HepG2 (cell line): Measurements from ENCODE around the gene POLR1E. TPM values are rescaled to one million over a fixed set of nuclear protein-coding genes. Genes with fewer than 3 reads are reported as not detected.

Experiments
- CREB1 ChIP-seq, 2 experiments: fragments of 450-650 bp in 1 of 2; IDR thresholded peaks; 2 replicates each; pipeline ENCODE4 v1.6.1; 2016 to 2017; ENCODE audit warnings: control low read depth in 1 of 2, mild to moderate bottlenecking in 1 of 2, missing compliant biosample characterization in 1 of 2, missing genetic modification characterization in 1 of 2
- ELF1 ChIP-seq: sonication (generic); formaldehyde crosslinking; IDR thresholded peaks from 2 replicates; pipeline ENCODE4 v1.4.0; 2020; ENCODE audit warnings: missing genetic modification reagents
- MEIS1 ChIP-seq: sonication (generic); formaldehyde crosslinking; IDR thresholded peaks from 2 replicates; pipeline ENCODE4 v1.9.0; 2021; ENCODE audit warnings: mild to moderate bottlenecking, missing genetic modification reagents, moderate library complexity, borderline replicate concordance
- MXD1 ChIP-seq: sonication (generic); formaldehyde crosslinking; IDR thresholded peaks from 2 replicates; pipeline ENCODE4 v1.4.0; 2020; ENCODE audit warnings: mild to moderate bottlenecking, missing genetic modification reagents
- RFXAP ChIP-seq: sonication (generic); formaldehyde crosslinking; IDR thresholded peaks from 2 replicates; pipeline ENCODE4 v1.4.0; 2020; ENCODE audit warnings: missing genetic modification reagents, borderline replicate concordance
- TFDP1 ChIP-seq: IDR thresholded peaks from 2 replicates; pipeline ENCODE4 v1.6.1; 2016; ENCODE audit warnings: missing compliant biosample characterization, missing genetic modification reagents, borderline replicate concordance
- ZBTB40 ChIP-seq, 2 experiments: fragments of 450-650 bp in 1 of 2; sonication (generic) in 1 of 2; formaldehyde crosslinking in 1 of 2; IDR thresholded peaks; 2 replicates each; pipeline versions ENCODE4 v1.6.1 to v1.8.0; 2016 to 2022; ENCODE audit warnings: antibody characterized with exemption in 1 of 2, mild to moderate bottlenecking in 1 of 2, missing genetic modification reagents in 1 of 2
- ZBTB43 ChIP-seq: sonication (generic); formaldehyde crosslinking; conservative IDR thresholded peaks from 2 replicates; pipeline ENCODE4 v1.4.0; 2020; ENCODE audit warnings: missing genetic modification reagents
- ZNF264 ChIP-seq: sonication (generic); formaldehyde crosslinking; IDR thresholded peaks from 2 replicates; pipeline ENCODE4 v1.4.0; 2020; ENCODE audit warnings: missing genetic modification reagents
- ZNF383 ChIP-seq: sonication (generic); formaldehyde crosslinking; IDR thresholded peaks from 2 replicates; pipeline ENCODE4 v1.4.0; 2020; ENCODE audit warnings: missing genetic modification reagents, mild to moderate bottlenecking, borderline replicate concordance
- ZNF678 ChIP-seq: sonication (generic); formaldehyde crosslinking; IDR thresholded peaks from 2 replicates; pipeline ENCODE4 v1.4.0; 2020; ENCODE audit warnings: mild to moderate bottlenecking, missing genetic modification reagents
- ZSCAN5A ChIP-seq: sonication (generic); formaldehyde crosslinking; IDR thresholded peaks from 2 replicates; pipeline ENCODE4 v1.8.0; 2022; ENCODE audit warnings: mild to moderate bottlenecking, missing genetic modification reagents, borderline replicate concordance
- polyA plus RNA-seq, 8 experiments: library from polyadenylated mRNA; depleted of rRNA in 3 of 8; stranded (reverse) in 7 of 8; unstranded in 1 of 8; fragments of >200 nt; fragmentation: Illumina TruSeq in 4 of 8; extraction: Trizol in 4 of 8; gene quantifications; 2 replicates each; pipeline versions ENCODE4 v1.2.1 to v1.2.3, GENCODE V29; 2011 to 2016; ENCODE audit warnings: low read depth in 4 of 8, missing spikeins in 1 of 8, mixed read lengths in 1 of 8; ENCODE audit not compliant: insufficient read depth in 1 of 8
- total RNA-seq, 5 experiments: library from RNA; depleted of rRNA; stranded (reverse); fragments of >200 nt; fragmentation: Illumina TruSeq; extraction: Trizol; gene quantifications; 2 replicates each; pipeline ENCODE4 v1.2.3, GENCODE V29; 2016; ENCODE audit warnings: low read depth in 1 of 5

The POLR1E gene
- total and polyA plus RNA-seq, 2 of the 13 experiments (the other 11 are each of a cell fraction or from before 2014, with no cell fraction given), result 23.0 to 37.8 TPM

GRCh38 chr9:37485389-37486255 lies at the start of gene POLR1E (continued):
- TF ChIP-seq TFDP1 (peak; percentile 94), ELF1 (CRISPR knock-in tag) (peak; percentile 65), ZNF383 (CRISPR knock-in tag) (0 out of 2 replicates have a peak, but pooled peaks have one; percentile 36), ZBTB43 (CRISPR knock-in tag) (0 out of 2 replicates have a peak, but pooled peaks have one; percentile 41), ZBTB40 (IDR thresholded peaks at IDR 0.05) (no peak), ZBTB40 (CRISPR knock-in tag; IDR thresholded peaks at IDR 0.05) (peak; percentile 5; the same call in 1 of the 2 replicates), RFXAP (CRISPR knock-in tag) (peak; percentile 91; the same call in 1 of the 2 replicates), CREB1 (IDR thresholded peaks at IDR 0.05) (peak; percentile 62), CREB1 (CRISPR knock-in tag; IDR thresholded peaks at IDR 0.05) (0 out of 2 replicates have a peak, but pooled peaks have one; percentile 26), ZSCAN5A (CRISPR knock-in tag) (0 out of 2 replicates have a peak, but pooled peaks have one; percentile 12), ZNF678 (CRISPR knock-in tag) (0 out of 2 replicates have a peak, but pooled peaks have one; percentile 78), MEIS1 (CRISPR knock-in tag) (peak; percentile 61; the same call in 1 of the 2 replicates), ZNF264 (CRISPR knock-in tag) (0 out of 2 replicates have a peak, but pooled peaks have one; percentile 42), MXD1 (CRISPR knock-in tag) (peak; percentile 75; the same call in 1 of the 2 replicates)
